ENCODE measurements around the gene MLH3. TPM values are rescaled to one million over a fixed set of nuclear protein-coding genes. Genes with fewer than 3 reads are reported as not detected.

Gene MLH3
- total RNA-seq, 1 donor from 2014 or later = 47.0 TPM

DNA sequence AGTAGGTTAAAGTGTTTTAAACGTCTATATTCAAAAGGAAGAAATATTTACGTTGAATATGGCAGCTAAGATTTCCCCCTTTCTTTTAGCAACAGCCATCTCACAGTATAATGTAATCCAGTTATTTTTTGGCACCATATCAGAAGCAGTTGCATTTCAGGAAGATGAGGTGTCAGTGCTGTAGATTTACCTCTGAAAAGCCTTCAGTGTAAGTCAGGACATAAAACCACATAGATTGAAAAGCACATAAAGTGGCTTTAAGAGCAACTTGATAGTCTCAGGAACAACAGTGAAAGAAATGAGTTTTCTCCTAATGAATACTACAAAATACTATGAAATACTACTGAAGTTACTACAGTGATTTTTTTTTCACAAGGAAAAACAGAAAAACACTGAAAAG, 6.9 kb downstream of the MLH3 start:
- H3K4me3 Mint-ChIP-seq = no peak overlapping the region
- H3K27me3 Mint-ChIP-seq (ENCODE audit: low read depth) = no peaks in the 10 kb centered on the region
- peaks cover 12% of the 10 kb centered on the region for H3K9me3 Mint-ChIP-seq
- H3K27ac Mint-ChIP-seq = no peak overlapping the region
- peaks cover 9% of the 10 kb centered on the region for H3K4me1 Mint-ChIP-seq
- TF ChIP-seq, protein P1, sequence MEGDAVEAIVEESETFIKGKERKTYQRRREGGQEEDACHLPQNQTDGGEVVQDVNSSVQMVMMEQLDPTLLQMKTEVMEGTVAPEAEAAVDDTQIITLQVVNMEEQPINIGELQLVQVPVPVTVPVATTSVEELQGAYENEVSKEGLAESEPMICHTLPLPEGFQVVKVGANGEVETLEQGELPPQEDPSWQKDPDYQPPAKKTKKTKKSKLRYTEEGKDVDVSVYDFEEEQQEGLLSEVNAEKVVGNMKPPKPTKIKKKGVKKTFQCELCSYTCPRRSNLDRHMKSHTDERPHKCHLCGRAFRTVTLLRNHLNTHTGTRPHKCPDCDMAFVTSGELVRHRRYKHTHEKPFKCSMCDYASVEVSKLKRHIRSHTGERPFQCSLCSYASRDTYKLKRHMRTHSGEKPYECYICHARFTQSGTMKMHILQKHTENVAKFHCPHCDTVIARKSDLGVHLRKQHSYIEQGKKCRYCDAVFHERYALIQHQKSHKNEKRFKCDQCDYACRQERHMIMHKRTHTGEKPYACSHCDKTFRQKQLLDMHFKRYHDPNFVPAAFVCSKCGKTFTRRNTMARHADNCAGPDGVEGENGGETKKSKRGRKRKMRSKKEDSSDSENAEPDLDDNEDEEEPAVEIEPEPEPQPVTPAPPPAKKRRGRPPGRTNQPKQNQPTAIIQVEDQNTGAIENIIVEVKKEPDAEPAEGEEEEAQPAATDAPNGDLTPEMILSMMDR (IDR thresholded peaks at IDR 0.05; ENCODE audit: unreplicated experiment) = no peak
- no peak for DNase-seq (ENCODE audit: low spot score in 2 of 2, unreplicated experiment in 2 of 2)
- H3K36me3 Mint-ChIP-seq = peaks cover 36% of the 10 kb centered on the region

DNA sequence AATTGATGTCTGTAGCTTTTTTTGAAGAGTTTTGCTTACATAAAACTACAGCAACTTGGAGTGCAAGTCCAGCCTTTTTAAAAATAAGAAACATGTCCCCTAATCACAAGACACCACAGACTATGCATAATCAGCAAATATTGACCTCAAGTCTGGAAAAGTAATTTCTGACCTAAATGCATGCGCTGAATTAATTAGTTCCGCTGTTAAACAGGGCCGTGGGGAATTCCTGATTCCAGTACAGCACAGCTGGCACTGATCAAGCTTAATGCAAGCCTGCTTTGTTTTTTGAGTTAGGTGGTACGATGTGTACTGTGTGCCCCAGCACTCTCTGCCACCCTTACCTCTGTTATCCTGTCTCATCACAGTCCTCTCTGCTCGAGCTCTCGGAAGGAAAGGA, 9.2 kb downstream of the MLH3 start:
- H3K9me3 Mint-ChIP-seq = no peaks in the 10 kb centered on the region
- DNase-seq (ENCODE audit: low spot score in 2 of 2, unreplicated experiment in 2 of 2) = no peak
- peaks cover 26% of the 10 kb centered on the region for H3K36me3 Mint-ChIP-seq
- no peak overlapping the region for H3K27ac Mint-ChIP-seq
- no peaks in the 10 kb centered on the region for H3K27me3 Mint-ChIP-seq (ENCODE audit: low read depth)
- TF ChIP-seq, protein P1 (IDR thresholded peaks at IDR 0.05; ENCODE audit: unreplicated experiment) = no peak
- H3K4me1 Mint-ChIP-seq = peaks cover 9% of the 10 kb centered on the region
- no peak overlapping the region for H3K4me3 Mint-ChIP-seq

DNA sequence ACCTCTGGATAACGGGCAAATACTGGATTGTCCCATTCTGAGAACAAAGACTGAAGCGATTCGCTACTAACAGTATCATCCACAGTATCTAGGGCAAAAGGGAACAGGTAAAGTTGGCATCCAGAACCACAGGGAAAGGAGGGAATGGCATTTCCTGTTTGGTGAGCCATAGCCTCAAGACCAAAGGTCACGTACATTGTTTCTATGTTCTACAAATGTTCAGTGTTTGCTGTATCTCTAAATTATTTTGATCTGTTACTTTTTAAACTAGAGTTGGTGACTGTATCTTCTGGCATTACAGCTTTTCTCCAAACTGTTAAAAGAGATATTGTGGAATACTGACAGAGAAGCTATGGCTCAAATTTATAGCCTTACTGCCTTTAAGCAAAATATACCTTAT, 9.7 kb downstream of the MLH3 start:
- H3K36me3 Mint-ChIP-seq = peaks cover 29% of the 10 kb centered on the region
- no peaks in the 10 kb centered on the region for H3K9me3 Mint-ChIP-seq
- peaks cover 9% of the 10 kb centered on the region for H3K4me1 Mint-ChIP-seq
- TF ChIP-seq, protein P1 (IDR thresholded peaks at IDR 0.05; ENCODE audit: unreplicated experiment) = no peak
- no peaks in the 10 kb centered on the region for H3K27me3 Mint-ChIP-seq (ENCODE audit: low read depth)
- no peak for DNase-seq (ENCODE audit: low spot score in 2 of 2, unreplicated experiment in 2 of 2)
- no peak overlapping the region for H3K4me3 Mint-ChIP-seq
- no peak overlapping the region for H3K27ac Mint-ChIP-seq

DNA sequence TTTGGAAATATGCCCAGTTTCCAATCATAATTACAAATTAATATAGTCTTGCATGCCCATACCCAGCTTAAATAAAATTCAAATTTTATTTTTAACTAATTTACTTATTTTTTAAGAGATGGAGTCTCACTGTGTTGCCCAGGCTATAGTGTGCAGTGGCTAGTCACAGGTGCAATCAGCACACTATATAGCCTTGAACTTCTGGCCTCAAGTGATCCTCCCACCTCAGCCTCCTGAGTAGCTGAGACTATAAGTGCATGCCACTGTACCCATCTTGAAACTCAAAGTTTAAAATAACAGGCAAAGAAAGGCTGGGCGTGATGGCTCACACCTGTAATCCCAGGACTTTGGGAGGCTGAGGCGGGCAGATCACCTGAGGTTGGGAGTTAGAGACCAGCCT, 10.3 kb downstream of the MLH3 start:
- H3K4me1 Mint-ChIP-seq = peaks cover 8% of the 10 kb centered on the region
- H3K27ac Mint-ChIP-seq = no peak overlapping the region
- H3K4me3 Mint-ChIP-seq = no peak overlapping the region
- no peaks in the 10 kb centered on the region for H3K27me3 Mint-ChIP-seq (ENCODE audit: low read depth)
- TF ChIP-seq, protein P1 (IDR thresholded peaks at IDR 0.05; ENCODE audit: unreplicated experiment) = no peak
- peaks cover 27% of the 10 kb centered on the region for H3K36me3 Mint-ChIP-seq
- DNase-seq (ENCODE audit: low spot score in 2 of 2, unreplicated experiment in 2 of 2) = no peak
- no peaks in the 10 kb centered on the region for H3K9me3 Mint-ChIP-seq

DNA sequence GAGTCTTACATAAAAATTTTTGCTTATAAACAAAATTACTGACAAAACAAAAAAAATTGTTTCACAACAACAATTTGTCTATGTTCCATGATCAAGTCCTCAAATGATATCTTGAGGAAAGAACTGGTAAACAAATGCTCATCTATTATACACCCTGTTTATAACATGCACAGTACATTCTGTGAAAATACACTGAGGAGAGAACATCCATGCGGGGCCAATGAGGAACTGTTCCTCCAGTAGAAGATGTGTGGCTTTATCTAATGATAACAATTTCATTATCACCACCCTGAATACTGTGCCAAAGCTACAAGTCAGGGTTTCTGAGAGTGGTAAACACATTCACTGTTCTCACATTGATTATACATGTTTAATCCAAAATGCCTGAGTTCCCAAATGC, 10.8 kb downstream of the MLH3 start:
- TF ChIP-seq, protein P1 (IDR thresholded peaks at IDR 0.05; ENCODE audit: unreplicated experiment) = no peak
- H3K4me1 Mint-ChIP-seq = peaks cover 8% of the 10 kb centered on the region
- no peak overlapping the region for H3K4me3 Mint-ChIP-seq
- peaks cover 29% of the 10 kb centered on the region for H3K36me3 Mint-ChIP-seq
- no peaks in the 10 kb centered on the region for H3K9me3 Mint-ChIP-seq
- no peak for DNase-seq (ENCODE audit: low spot score in 2 of 2, unreplicated experiment in 2 of 2)
- no peaks in the 10 kb centered on the region for H3K27me3 Mint-ChIP-seq (ENCODE audit: low read depth)
- no peak overlapping the region for H3K27ac Mint-ChIP-seq

DNA sequence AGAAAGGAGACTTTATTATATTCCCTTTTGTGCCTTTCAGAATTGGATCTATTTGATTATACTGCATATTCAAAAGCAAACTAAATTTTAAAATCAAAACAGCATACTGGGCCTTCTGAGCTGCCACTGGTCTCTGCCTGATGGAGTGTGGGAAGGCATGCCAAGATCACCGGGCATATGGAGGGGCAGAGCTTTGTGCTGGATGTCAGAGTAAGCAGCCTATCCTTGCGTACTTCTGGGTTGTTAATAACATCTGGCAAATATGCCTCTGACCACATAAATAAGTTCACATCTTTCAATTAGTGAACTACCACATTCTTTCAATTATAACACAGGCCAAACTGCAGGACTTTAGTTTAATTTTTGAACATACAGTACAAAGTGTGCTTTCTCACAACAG, 18.3 kb downstream of the MLH3 start:
- peaks cover 40% of the 10 kb centered on the region for H3K36me3 Mint-ChIP-seq
- TF ChIP-seq, protein P1 (IDR thresholded peaks at IDR 0.05; ENCODE audit: unreplicated experiment) = no peak
- no peak overlapping the region for H3K4me3 Mint-ChIP-seq
- DNase-seq (ENCODE audit: low spot score in 2 of 2, unreplicated experiment in 2 of 2) = no peak
- no peaks in the 10 kb centered on the region for H3K27me3 Mint-ChIP-seq (ENCODE audit: low read depth)
- no peaks in the 10 kb centered on the region for H3K9me3 Mint-ChIP-seq
- H3K4me1 Mint-ChIP-seq = no peaks in the 10 kb centered on the region
- H3K27ac Mint-ChIP-seq = no peak overlapping the region
